Dendritic cell treated with granulocyte-macrophage colony-stimulating factor and Interleukin-4, amounts not matched to agents 40 ng/mL and 50 ng/mL, for 4 days (primary cell): Measurements from ENCODE around the gene RNU6-8.

Source experiments
- H3K27ac Mint-ChIP-seq: one replicate; pipeline ENCODE4 v1.8.0; 2022; ENCODE audit warnings: mild to moderate bottlenecking, mixed read lengths
- H3K27me3 Mint-ChIP-seq: one replicate; pipeline ENCODE4 v1.8.0; 2022; ENCODE audit warnings: mild to moderate bottlenecking, mixed read lengths
- H3K36me3 Mint-ChIP-seq: one replicate; pipeline ENCODE4 v1.8.0; 2022; ENCODE audit warnings: low read depth, mixed read lengths
- H3K4me1 Mint-ChIP-seq: one replicate; pipeline ENCODE4 v1.8.0; 2022; ENCODE audit warnings: low read depth, mixed read lengths
- H3K4me3 Mint-ChIP-seq: one replicate; pipeline ENCODE4 v1.8.0; 2022; ENCODE audit warnings: mild to moderate bottlenecking, moderate library complexity, mixed read lengths
- H3K9me3 Mint-ChIP-seq: one replicate; pipeline ENCODE4 v1.8.0; 2022; ENCODE audit warnings: mixed read lengths
- intact Hi-C: fragments of 100-400 bp; cut with micrococcal nuclease; formaldehyde crosslinking; loops from one replicate; pipeline ENCODE4 v1.15.0; 2022

The RNU6-8 gene

GRCh38 chr14:32202998-32203882 is at the start of gene RNU6-8:
Gene RNU6-8, minus strand, starts transcription at chr14:32203269.
- Mint-ChIP-seq H3K4me1 (peaks cover 44% of the 10 kb centered on the region), H3K27me3 (peaks cover 60% of the 10 kb centered on the region), H3K9me3 (no peaks in the 10 kb centered on the region), H3K27ac (no peak within 1 kb of the TSS), H3K36me3 (no peaks in the 10 kb centered on the region), H3K4me3 (peak within 1 kb of the TSS; percentile 51)
- intact Hi-C loops, result loop anchor here (5.0 to 10.0 kb wide), 2 partner anchors 126 to 158 kb away; partner anchors contain the start of gene ARHGAP5

- no peak overlapping the region for H3K4me3 Mint-ChIP-seq
- H3K4me1 Mint-ChIP-seq, result no peaks in the 10 kb centered on the region
- H3K27me3 Mint-ChIP-seq, result peaks cover 3% of the 10 kb centered on the region
- H3K27ac Mint-ChIP-seq, result no peak overlapping the region
- no peaks in the 10 kb centered on the region for H3K9me3 Mint-ChIP-seq
- no peaks in the 10 kb centered on the region for H3K36me3 Mint-ChIP-seq
- intact Hi-C loops, result loop anchor here (1.0 kb wide), 2 partner anchors 179 to 326 kb away; no protein-coding TSS in a partner anchor
Measured at GRCh38 chr14:32252030-32252670, 49.1 kb upstream of the RNU6-8 start.

GRCh38 chr14:32251530-32251929 is 48.5 kb upstream of the RNU6-8 start:
- no peaks in the 10 kb centered on the region for H3K9me3 Mint-ChIP-seq
- intact Hi-C loops, result no loop called here

GRCh38 chr14:32250681-32251080 is 47.6 kb upstream of the RNU6-8 start:
- no peaks in the 10 kb centered on the region for H3K36me3 Mint-ChIP-seq
- peaks cover 3% of the 10 kb centered on the region for H3K27me3 Mint-ChIP-seq
- no peak overlapping the region for H3K27ac Mint-ChIP-seq
- no peak overlapping the region for H3K4me3 Mint-ChIP-seq
- H3K9me3 Mint-ChIP-seq, result no peaks in the 10 kb centered on the region
- intact Hi-C loops, result no loop called here
- H3K4me1 Mint-ChIP-seq, result no peaks in the 10 kb centered on the region

More at GRCh38 chr14:32251530-32251929, 48.5 kb upstream of the RNU6-8 start:
- Mint-ChIP-seq H3K36me3 (no peaks in the 10 kb centered on the region), H3K27me3 (peaks cover 3% of the 10 kb centered on the region), H3K4me3 (no peak overlapping the region), H3K4me1 (no peaks in the 10 kb centered on the region), H3K27ac (no peak overlapping the region)

GRCh38 chr14:32249780-32250179 is 46.7 kb upstream of the RNU6-8 start:
- Mint-ChIP-seq H3K27me3 (peaks cover 3% of the 10 kb centered on the region), H3K4me3 (no peak overlapping the region), H3K36me3 (no peaks in the 10 kb centered on the region), H3K9me3 (no peaks in the 10 kb centered on the region), H3K27ac (no peak overlapping the region), H3K4me1 (no peaks in the 10 kb centered on the region)
- intact Hi-C loops, result no loop called here

- Mint-ChIP-seq H3K4me3 (no peak overlapping the region), H3K27ac (no peak overlapping the region), H3K27me3 (peaks cover 3% of the 10 kb centered on the region), H3K9me3 (no peaks in the 10 kb centered on the region), H3K36me3 (no peaks in the 10 kb centered on the region), H3K4me1 (no peaks in the 10 kb centered on the region)
- intact Hi-C loops, result no loop called here
Measured at GRCh38 chr14:32249371-32249770, 46.3 kb upstream of the RNU6-8 start.

- H3K36me3 Mint-ChIP-seq, result no peaks in the 10 kb centered on the region
- H3K9me3 Mint-ChIP-seq, result no peaks in the 10 kb centered on the region
- intact Hi-C loops, result no loop called here
- H3K4me1 Mint-ChIP-seq, result no peaks in the 10 kb centered on the region
- H3K27ac Mint-ChIP-seq, result no peak overlapping the region
- H3K27me3 Mint-ChIP-seq, result peaks cover 2% of the 10 kb centered on the region
- no peak overlapping the region for H3K4me3 Mint-ChIP-seq
Measured at GRCh38 chr14:32246751-32247150, 43.7 kb upstream of the RNU6-8 start.

GRCh38 chr14:32244404-32244803 is 41.3 kb upstream of the RNU6-8 start:
- H3K4me3 Mint-ChIP-seq, result no peak overlapping the region
- peaks cover 2% of the 10 kb centered on the region for H3K9me3 Mint-ChIP-seq

GRCh38 chr14:32233260-32233659 is 30.2 kb upstream of the RNU6-8 start:
- H3K27me3 Mint-ChIP-seq, result peaks cover 12% of the 10 kb centered on the region
- peaks cover 1% of the 10 kb centered on the region for H3K4me1 Mint-ChIP-seq
- H3K9me3 Mint-ChIP-seq, result no peaks in the 10 kb centered on the region
- intact Hi-C loops, result no loop called here
- no peak overlapping the region for H3K4me3 Mint-ChIP-seq
- H3K36me3 Mint-ChIP-seq, result no peaks in the 10 kb centered on the region
- H3K27ac Mint-ChIP-seq, result no peak overlapping the region

More at GRCh38 chr14:32244404-32244803, 41.3 kb upstream of the RNU6-8 start:
- Mint-ChIP-seq H3K4me1 (no peaks in the 10 kb centered on the region), H3K27me3 (peaks cover 2% of the 10 kb centered on the region), H3K36me3 (no peaks in the 10 kb centered on the region), H3K27ac (no peak overlapping the region)
- intact Hi-C loops, result no loop called here

- Mint-ChIP-seq H3K4me3 (no peak overlapping the region), H3K4me1 (peaks cover 8% of the 10 kb centered on the region), H3K27me3 (peaks cover 14% of the 10 kb centered on the region), H3K27ac (no peak overlapping the region), H3K9me3 (no peaks in the 10 kb centered on the region), H3K36me3 (no peaks in the 10 kb centered on the region)
- intact Hi-C loops, result no loop called here
Measured at GRCh38 chr14:32232481-32232880, 29.4 kb upstream of the RNU6-8 start.

- Mint-ChIP-seq H3K4me1 (peaks cover 8% of the 10 kb centered on the region), H3K36me3 (no peaks in the 10 kb centered on the region), H3K27ac (no peak overlapping the region), H3K4me3 (no peak overlapping the region), H3K9me3 (no peaks in the 10 kb centered on the region), H3K27me3 (peaks cover 11% of the 10 kb centered on the region)
- intact Hi-C loops, result no loop called here
Measured at GRCh38 chr14:32230695-32231280, 27.7 kb upstream of the RNU6-8 start.

GRCh38 chr14:32230181-32230580 is 27.1 kb upstream of the RNU6-8 start:
- peaks cover 11% of the 10 kb centered on the region for H3K27me3 Mint-ChIP-seq
- no peak overlapping the region for H3K27ac Mint-ChIP-seq
- no peaks in the 10 kb centered on the region for H3K36me3 Mint-ChIP-seq
- no peaks in the 10 kb centered on the region for H3K9me3 Mint-ChIP-seq
- no peak overlapping the region for H3K4me3 Mint-ChIP-seq
- intact Hi-C loops, result no loop called here
- H3K4me1 Mint-ChIP-seq, result peaks cover 8% of the 10 kb centered on the region

- H3K36me3 Mint-ChIP-seq, result no peaks in the 10 kb centered on the region
- H3K27ac Mint-ChIP-seq, result no peak overlapping the region
- H3K9me3 Mint-ChIP-seq, result no peaks in the 10 kb centered on the region
- no peak overlapping the region for H3K4me3 Mint-ChIP-seq
- peaks cover 16% of the 10 kb centered on the region for H3K27me3 Mint-ChIP-seq
- H3K4me1 Mint-ChIP-seq, result peaks cover 8% of the 10 kb centered on the region
- intact Hi-C loops, result no loop called here
Measured at GRCh38 chr14:32226056-32226455, 23.0 kb upstream of the RNU6-8 start.

GRCh38 chr14:32225378-32225920 is 22.4 kb upstream of the RNU6-8 start:
- Mint-ChIP-seq H3K4me3 (no peak overlapping the region), H3K27ac (no peak overlapping the region), H3K9me3 (no peaks in the 10 kb centered on the region), H3K4me1 (peaks cover 8% of the 10 kb centered on the region), H3K27me3 (peaks cover 16% of the 10 kb centered on the region), H3K36me3 (no peaks in the 10 kb centered on the region)
- intact Hi-C loops, result no loop called here
